ENCODE measurements around the gene BSN.

Gene BSN

GRCh38 chr3:49630784-49631183, 76.5 kb downstream of the BSN start:
- DNase-seq, result no peak

DNA sequence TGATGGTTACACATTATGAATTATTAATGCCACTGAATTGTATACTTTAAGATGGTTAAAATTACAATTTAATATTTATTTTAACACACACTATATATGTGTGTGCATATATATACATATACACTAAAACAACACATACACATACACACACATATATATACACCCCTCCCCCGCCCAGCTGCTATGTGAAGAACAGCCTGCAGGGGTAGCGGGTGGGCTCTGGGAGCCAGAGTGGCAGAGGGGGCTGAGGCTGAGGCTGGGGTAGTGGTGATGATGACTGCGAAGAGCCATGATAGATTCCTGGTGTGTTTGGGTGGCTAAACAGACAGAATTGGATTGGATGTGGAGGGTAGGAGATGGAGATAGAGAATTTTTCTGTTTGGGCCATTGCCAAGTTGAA, 80.5 kb downstream of the BSN start:
- no peak for DNase-seq

GRCh38 chr3:49636883-49637609, 82.8 kb downstream of the BSN start:
- DNase-seq, result no peak

GRCh38 chr3:49638445-49638844, 84.2 kb downstream of the BSN start:
- DNase-seq, result no peak

DNA sequence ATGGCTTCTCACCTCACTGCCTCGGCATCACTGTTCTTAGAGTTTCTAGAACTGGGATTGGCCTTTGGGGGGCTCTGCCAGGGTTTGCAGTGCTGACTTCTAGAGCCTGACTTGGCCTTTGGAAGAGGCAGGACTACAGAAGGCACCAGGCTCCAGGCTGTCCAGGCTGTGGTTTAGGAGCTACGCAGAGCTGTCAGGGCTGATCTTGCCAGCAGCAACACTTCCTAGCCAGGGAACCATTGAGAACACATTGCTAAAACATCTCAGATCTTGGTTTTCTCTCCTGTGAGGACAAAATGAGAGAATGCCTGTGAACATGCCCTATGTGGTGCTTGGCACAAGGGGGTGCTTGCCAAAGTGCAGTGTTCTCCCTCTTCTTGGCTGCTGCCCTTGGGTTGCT, 85.3 kb downstream of the BSN start:
- no peak for DNase-seq

DNA sequence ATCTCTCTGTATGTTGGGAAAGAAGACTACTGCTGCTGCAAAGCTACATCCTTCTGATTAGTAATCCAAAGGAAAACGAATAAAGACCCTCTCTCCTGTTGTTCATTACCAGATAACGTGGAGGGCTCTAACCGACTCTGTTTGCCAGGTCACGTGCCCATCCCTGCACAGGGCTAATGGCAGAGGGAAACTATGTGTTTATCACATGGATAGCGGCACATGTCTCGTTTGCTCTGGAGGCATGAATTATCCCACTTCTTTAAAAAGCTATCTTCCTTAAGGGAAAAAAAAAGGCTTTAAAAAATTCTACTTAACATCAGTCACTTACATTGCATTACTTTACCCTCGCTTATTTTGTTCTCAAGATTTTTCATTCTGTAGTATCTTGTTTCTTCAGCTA, 87.0 kb downstream of the BSN start:
- DNase-seq, result no peak

- no peak for DNase-seq
Measured at GRCh38 chr3:49641921-49642707, 87.8 kb downstream of the BSN start.

DNA sequence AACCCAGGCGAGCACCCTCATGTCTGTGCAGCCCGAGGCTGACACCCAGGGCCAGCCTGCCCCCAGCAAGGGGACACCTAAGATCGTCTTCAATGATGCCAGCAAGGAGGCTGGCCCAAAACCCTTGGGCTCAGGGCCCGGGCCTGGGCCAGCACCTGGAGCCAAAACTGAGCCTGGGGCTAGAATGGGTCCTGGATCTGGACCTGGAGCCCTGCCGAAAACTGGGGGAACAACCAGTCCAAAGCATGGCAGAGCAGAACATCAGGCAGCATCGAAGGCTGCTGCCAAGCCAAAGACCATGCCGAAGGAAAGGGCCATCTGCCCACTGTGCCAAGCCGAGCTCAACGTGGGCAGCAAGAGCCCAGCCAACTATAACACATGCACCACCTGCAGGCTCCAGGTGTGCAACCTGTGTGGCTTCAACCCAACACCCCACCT, 88.5 kb downstream of the BSN start:
- DNase-seq, result no peak

DNA sequence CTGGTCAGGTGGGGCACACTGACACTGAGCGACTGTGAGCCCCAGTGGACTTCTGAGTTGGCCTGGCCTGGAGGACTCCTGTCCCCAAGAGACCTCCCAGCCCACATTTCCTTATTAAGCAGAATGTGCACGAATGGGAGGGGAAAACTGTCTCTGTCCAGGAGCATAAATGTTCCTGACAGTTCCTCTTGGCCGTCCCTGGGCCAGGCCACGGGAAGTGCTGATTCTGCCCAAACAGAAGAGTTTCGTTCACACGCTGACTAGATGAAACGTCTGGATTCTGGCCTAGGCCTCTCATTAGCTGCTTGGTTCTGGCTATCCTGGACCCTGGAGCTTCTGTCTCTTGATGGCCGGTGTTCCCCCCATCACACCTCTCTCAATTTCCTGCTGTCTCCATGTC, 90.4 kb downstream of the BSN start:
- no peak for DNase-seq

GRCh38 chr3:49646236-49646635, 92.0 kb downstream of the BSN start:
- DNase-seq, result no peak

- DNase-seq, result no peak
Measured at GRCh38 chr3:49647741-49648140, 93.5 kb downstream of the BSN start.

DNA sequence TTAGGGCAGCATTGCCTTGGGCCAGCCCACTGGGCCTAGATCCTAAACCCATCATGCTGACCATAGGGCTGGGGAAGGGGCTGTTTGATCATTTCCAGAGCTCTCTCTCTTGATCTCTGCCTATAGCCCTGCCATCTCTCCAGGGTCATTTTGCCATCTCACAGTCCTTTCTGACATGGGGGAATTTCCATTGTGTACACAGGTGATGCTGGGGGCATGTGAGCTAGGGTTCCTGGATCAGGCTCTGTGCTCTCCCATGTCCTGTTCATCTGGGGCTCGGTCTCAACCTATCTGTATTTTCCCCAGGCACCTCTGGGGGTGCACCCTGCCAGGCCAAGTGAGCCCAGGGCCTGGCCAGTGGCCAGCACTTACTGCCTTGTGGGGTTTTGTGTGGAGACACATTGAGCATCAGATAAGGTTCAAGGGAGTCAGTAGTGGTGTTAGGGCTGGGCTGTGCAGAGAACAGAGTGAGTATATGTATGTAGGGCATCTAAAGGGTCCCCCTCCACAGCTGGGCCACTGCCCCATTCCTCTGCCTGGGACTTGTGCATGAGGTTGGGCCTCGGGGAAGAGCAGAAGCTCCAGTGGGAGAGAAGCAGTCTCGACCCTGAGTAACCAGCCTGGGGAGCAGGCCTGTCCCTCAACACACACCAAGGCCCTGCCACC, 94.2 kb downstream of the BSN start:
- DNase-seq, result no peak

GRCh38 chr3:49649576-49649975, 95.3 kb downstream of the BSN start:
- DNase-seq, result no peak

- DNase-seq, result no peak
Measured at GRCh38 chr3:49650177-49650576, 95.9 kb downstream of the BSN start.

DNA sequence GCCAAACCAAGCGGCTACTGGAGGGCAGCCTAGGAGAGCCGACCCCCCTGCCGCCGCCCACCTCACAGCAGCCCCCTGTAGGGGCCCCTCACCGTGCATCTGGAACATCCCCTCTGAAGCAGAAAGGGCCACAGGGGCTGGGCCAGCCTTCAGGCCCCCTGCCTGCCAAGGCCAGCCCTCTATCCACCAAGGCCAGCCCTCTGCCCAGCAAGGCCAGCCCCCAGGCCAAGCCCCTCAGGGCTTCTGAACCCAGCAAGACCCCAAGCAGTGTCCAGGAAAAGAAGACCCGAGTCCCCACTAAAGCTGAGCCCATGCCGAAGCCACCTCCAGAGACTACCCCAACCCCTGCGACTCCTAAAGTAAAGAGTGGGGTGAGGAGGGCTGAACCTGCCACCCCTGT, 96.4 kb downstream of the BSN start:
- no peak for DNase-seq

GRCh38 chr3:49652218-49652902, 98.1 kb downstream of the BSN start:
- DNase-seq, result no peak

DNA sequence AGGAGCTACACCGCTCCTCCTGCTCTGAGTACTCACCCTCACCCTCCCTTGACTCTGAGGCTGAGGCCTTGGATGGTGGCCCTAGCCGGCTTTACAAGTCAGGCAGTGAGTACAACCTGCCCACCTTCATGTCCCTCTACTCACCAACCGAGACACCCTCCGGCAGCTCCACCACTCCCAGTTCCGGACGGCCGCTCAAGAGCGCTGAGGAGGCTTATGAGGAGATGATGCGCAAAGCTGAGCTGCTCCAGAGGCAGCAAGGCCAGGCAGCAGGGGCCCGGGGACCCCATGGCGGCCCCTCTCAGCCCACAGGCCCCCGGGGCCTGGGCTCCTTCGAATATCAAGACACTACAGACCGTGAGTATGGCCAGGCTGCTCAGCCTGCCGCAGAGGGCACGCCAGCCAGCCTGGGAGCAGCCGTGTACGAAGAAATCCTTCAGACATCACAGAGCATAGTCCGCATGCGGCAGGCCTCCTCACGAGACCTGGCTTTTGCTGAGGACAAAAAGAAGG, 98.7 kb downstream of the BSN start:
- DNase-seq, result no peak

DNA sequence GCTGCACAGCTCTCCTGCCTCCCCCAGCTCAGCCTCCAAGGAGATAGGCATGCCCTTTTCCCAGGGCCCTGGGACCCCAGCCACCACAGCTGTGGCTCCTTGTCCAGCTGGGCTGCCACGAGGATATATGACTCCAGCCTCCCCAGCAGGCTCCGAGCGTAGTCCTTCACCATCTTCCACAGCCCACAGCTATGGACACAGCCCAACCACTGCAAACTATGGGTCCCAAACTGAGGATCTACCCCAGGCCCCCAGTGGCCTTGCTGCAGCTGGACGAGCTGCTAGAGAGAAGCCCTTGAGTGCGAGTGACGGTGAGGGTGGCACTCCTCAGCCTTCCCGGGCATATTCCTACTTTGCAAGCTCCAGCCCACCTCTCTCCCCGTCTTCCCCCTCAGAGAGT, 99.3 kb downstream of the BSN start:
- DNase-seq, result no peak

- no peak for DNase-seq
Measured at GRCh38 chr3:49654176-49654825, 100.0 kb downstream of the BSN start.

- no peak for DNase-seq
Measured at GRCh38 chr3:49654955-49655556, 100.8 kb downstream of the BSN start.

DNA sequence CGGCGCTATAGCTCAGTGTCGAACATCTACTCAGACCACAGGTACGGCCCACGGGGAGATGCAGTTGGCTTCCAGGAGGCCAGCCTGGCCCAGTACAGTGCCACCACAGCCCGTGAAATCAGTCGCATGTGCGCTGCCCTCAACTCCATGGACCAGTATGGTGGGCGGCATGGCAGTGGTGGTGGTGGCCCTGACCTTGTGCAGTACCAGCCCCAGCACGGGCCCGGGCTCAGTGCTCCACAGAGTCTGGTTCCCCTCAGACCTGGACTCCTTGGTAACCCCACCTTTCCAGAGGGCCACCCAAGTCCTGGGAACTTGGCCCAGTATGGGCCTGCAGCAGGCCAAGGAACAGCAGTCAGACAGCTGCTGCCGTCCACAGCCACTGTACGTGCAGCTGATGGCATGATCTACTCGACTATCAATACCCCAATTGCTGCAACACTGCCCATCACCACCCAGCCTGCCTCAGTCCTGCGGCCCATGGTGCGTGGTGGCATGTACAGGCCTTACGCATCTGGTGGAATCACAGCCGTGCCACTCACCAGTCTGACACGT, 101.5 kb downstream of the BSN start:
- DNase-seq, result no peak
